ENCODE measurements around the gene ZSCAN22. TPM values are rescaled to one million over a fixed set of nuclear protein-coding genes. Genes with fewer than 3 reads are reported as not detected.

Gene ZSCAN22
- polyA plus RNA-seq, 1 experiment, result 2.6 TPM

DNA sequence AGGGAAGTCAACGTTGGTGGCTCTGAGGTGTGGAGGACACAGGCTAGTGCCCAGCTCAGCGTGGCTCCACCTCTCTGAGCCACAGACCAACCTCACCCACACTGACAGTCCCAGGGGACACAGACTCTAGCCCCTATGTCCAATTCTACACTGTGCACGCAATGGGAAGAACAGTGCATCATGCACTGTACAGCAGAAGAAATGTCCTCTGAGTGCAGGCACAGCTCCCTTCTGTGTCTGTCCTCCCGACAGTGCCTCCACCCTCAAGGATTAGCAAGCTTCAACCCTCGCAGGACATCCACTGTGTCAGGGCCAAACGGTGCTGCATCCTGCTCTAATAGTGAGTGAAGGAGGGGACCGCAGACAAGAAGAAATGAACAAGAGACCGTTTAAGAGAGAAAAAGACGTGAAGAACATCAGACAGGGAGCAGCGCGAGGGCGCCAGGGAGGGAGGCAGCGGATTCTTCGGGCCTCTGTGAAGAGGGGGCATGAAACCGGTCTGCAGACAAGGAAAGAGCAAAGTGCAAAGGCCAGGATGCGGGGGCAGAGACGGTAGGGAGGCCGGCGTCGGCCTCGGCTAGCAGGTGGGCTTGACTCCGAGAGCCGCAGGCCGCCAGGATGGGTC lies 53.4 kb downstream of the ZSCAN22 start:
- ChIA-PET POLR2A (interaction anchor here (1.0 kb wide), 1 partner anchor 18 kb away, joined by 9 read pairs; the partner anchor contains the start of gene ZNF497), CTCF (interaction anchor here (0.6 kb wide), 1 partner anchor 1276 kb away, joined by 3 read pairs; no protein-coding TSS in a partner anchor)
- peak overlapping the region; percentile 68 for H3K27ac ChIP-seq (ENCODE audit: low read depth, low read length)
- H3K4me3 ChIP-seq (ENCODE audit: low read depth, low read length), result peak overlapping the region; percentile 82
- TF ChIP-seq, protein P1, sequence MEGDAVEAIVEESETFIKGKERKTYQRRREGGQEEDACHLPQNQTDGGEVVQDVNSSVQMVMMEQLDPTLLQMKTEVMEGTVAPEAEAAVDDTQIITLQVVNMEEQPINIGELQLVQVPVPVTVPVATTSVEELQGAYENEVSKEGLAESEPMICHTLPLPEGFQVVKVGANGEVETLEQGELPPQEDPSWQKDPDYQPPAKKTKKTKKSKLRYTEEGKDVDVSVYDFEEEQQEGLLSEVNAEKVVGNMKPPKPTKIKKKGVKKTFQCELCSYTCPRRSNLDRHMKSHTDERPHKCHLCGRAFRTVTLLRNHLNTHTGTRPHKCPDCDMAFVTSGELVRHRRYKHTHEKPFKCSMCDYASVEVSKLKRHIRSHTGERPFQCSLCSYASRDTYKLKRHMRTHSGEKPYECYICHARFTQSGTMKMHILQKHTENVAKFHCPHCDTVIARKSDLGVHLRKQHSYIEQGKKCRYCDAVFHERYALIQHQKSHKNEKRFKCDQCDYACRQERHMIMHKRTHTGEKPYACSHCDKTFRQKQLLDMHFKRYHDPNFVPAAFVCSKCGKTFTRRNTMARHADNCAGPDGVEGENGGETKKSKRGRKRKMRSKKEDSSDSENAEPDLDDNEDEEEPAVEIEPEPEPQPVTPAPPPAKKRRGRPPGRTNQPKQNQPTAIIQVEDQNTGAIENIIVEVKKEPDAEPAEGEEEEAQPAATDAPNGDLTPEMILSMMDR (IDR thresholded peaks at IDR 0.05; ENCODE audit: low read depth, low read length), result no peak
- H3K27me3 ChIP-seq (ENCODE audit: control insufficient read depth, insufficient read depth, low read length), result no peaks in the 10 kb centered on the region
- DNase-seq (ENCODE audit: low read depth, low spot score), result no peak
- H3K9me3 ChIP-seq (ENCODE audit: control insufficient read depth, insufficient read depth, low read length), result no peaks in the 10 kb centered on the region; the same call in 1 of the 2 replicates

DNA sequence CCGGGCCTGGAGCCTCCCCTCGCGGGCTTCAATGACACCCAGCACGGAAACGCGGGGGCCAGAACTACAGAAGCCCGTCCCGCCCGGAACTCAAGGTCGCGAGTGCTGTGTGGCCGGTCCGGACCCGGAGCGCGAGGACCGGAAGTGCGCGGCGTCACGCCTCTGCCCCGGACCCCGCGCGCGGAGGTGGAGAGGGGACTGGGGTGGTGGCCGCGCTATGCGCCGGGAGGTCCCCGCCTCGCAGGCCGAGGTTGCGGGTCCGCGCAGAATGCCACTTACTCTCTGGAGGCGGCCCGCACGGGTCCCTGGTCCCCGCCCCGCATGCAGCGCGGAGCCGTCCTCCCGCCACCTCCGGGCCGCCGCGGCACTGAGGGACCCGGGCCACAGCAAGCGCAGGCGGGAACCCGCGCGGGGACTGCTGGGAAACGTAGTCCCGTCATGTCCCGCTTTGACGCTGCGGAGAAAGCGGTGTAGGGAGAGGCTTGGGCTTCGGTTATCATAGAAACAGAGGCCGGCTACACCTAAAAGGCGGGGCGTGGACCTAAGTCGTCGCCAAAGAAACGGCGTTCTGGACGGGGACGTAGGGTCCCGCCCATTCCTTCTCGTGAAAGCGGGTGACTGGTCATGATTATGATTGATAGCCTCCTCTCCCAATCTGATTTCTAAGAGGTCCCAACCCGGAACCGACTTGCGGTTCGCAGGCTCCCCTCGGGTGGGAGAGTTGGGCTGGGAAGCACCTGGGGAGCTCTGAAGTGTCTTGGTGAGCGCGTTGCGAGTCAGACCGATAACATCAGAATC lies 54.1 kb downstream of the ZSCAN22 start, which contains the start of gene ZNF837:
Gene ZNF837, minus strand, starts transcription at position 369 of the 798 bp plus-strand sequence. CDS start 11,698 bp downstream, outside the sequence.
- TF ChIP-seq, protein P1 (IDR thresholded peaks at IDR 0.05; ENCODE audit: low read depth, low read length), result no peak
- peak within 1 kb of the TSS; percentile 68 for H3K27ac ChIP-seq (ENCODE audit: low read depth, low read length)
- ChIA-PET POLR2A (interaction anchor here (1.1 to 1.4 kb wide), 3 partner anchors 12 to 33 kb away, joined by 5 read pairs; partner anchors contain the start of gene ZNF497), CTCF (no interaction called here)
- peak; percentile 100 for DNase-seq (ENCODE audit: low read depth, low spot score)
- peak within 1 kb of the TSS; percentile 82 for H3K4me3 ChIP-seq (ENCODE audit: low read depth, low read length)
- H3K27me3 ChIP-seq (ENCODE audit: control insufficient read depth, insufficient read depth, low read length), result no peaks in the 10 kb centered on the region
- no peaks in the 10 kb centered on the region; the same call in 1 of the 2 replicates for H3K9me3 ChIP-seq (ENCODE audit: control insufficient read depth, insufficient read depth, low read length)

DNA sequence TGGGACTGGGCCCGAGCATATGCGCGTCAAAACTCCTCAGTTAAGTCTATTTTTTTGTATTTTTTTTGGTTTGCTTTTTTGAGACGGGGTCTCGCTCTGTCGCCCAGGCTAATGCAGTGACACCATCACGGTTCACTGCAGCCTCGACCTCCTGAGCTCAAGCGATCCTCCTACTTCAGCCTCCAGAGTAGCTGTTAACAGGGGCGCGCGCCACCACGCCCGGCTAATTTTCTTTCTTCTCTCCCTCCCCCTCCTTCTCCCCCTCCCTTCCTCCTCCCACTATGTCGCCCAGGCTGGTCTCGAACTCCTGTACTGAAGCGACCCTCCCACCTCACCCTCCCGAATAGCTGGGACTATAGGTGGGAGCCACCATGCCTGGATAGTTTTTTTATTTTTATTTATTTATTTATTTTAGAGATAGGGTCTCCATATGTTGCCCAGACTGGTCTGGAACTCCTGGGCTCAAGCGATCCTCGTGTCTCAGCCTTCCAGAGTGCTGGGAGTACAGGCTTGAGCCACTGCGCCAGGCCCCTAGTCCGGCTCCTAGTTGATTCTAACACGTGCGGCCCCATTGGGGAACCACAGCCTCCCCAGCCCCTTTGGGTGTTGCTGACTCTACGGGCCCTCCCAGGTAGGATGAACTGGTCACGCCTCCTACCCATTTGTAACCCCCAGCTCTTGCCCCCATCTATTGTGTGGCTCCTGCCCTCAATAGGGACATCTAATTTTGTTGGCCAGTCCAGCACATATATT lies 54.8 kb downstream of the ZSCAN22 start:
- ChIA-PET POLR2A (interaction anchor here (1.1 to 1.4 kb wide), 3 partner anchors 11 to 34 kb away, joined by 5 read pairs; partner anchors contain the start of gene ZNF497), CTCF (interaction anchor here (0.7 kb wide), 1 partner anchor 189 kb away, joined by 3 read pairs; no protein-coding TSS in a partner anchor)
- no peaks in the 10 kb centered on the region; the same call in 1 of the 2 replicates for H3K9me3 ChIP-seq (ENCODE audit: control insufficient read depth, insufficient read depth, low read length)
- TF ChIP-seq, protein P1 (IDR thresholded peaks at IDR 0.05; ENCODE audit: low read depth, low read length), result no peak
- no peaks in the 10 kb centered on the region for H3K27me3 ChIP-seq (ENCODE audit: control insufficient read depth, insufficient read depth, low read length)
- H3K27ac ChIP-seq (ENCODE audit: low read depth, low read length), result peak overlapping the region; percentile 57
- H3K4me3 ChIP-seq (ENCODE audit: low read depth, low read length), result peak overlapping the region; percentile 82
- DNase-seq (ENCODE audit: low read depth, low spot score), result no peak

DNA sequence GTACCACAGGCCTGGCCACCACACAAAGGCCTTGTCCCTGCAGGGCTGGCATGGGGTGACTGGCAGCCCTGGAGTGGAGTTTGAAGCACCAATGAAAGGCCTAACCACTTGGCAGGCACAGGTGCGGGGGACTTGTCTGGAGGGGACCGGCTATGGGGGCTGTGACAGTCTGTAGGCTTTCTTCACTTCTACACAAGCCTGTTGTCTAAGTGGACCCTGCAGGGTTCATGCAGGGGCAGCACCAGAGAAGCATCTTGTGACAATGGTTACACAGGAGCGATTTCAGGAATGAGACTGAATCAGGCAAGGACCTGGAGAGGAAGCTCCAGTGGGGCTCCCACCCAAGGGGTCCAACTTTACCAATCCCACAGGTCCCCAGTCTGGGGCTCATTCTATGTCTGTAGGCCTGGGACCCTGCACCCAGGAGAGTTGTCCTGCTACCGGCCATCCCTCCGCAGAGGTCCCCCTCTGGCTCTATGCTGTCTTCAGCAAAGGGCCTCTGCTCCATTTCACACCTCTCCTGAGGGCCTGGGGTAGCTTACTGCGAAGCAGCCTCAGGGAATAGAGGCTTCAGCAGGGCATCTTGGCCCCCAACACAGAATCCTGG lies 56.3 kb downstream of the ZSCAN22 start:
- ChIA-PET CTCF (no interaction called here), POLR2A (interaction anchor here (0.7 kb wide), 2 partner anchors 12 to 21 kb away, joined by 3 to 4 read pairs; partner anchors contain the start of genes RNF225 and ZNF497)
- no peaks in the 10 kb centered on the region for H3K27me3 ChIP-seq (ENCODE audit: control insufficient read depth, insufficient read depth, low read length)
- H3K4me3 ChIP-seq (ENCODE audit: low read depth, low read length), result no peak overlapping the region
- TF ChIP-seq, protein P1 (IDR thresholded peaks at IDR 0.05; ENCODE audit: low read depth, low read length), result no peak
- no peak overlapping the region for H3K27ac ChIP-seq (ENCODE audit: low read depth, low read length)
- no peak for DNase-seq (ENCODE audit: low read depth, low spot score)
- H3K9me3 ChIP-seq (ENCODE audit: control insufficient read depth, insufficient read depth, low read length), result no peaks in the 10 kb centered on the region; the same call in 1 of the 2 replicates
